Measurements from ENCODE around the gene GNAI2.

Gene GNAI2

DNA sequence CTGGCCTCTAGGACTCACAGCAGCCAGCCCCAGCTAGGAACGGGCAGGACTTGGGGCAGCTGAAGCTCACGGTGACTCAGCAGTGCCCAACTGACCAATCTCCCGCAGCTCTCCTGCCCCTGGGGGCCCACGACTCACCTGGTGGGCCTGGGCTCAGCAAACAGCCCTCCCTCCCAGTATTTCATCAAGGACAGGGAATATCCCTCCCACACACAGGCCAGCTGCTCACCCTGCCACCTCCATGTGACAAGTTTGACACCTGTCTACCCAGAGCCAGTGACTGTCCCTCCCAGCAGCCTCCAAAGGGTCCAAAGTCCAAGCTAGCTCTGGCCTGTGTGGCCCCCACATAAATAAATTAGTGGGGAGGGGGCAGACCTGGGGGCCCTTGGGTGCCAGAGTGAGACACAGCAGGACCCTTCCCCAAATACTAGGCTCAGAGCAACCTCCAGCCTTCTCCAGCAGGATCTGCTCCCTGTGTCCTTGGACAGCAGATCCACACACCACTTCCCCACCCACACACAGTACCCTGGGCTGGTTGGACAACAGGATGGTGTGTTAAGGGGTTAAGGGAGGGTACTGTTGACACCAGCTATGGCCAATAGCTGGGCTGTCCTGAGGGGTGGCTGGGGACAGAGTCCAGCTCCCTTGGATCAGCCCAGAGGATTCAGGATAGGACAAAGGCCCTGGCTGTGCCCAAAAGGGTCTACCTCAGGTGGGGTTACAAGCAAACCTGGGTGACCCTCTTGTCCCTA is 40.3 kb upstream of the GNAI2 start:
- DNase-seq (ENCODE audit: low spot score) = no peak
- H3K27ac ChIP-seq = no peak overlapping the region
- TF ChIP-seq CTCF (conservative IDR thresholded peaks at IDR 0.05; ENCODE audit: low read depth) = no peak
- ChIA-PET POLR2A (ENCODE audit: low non-redundant PET) (interaction anchor here (0.5 kb wide), 1 partner anchor 42 kb away, joined by 3 read pairs; no protein-coding TSS in a partner anchor), CTCF (interaction anchor here (0.6 to 4.2 kb wide), 4 partner anchors 26 to 278 kb away, joined by 3 to 45 read pairs (median 4); no protein-coding TSS in a partner anchor)

- no peak overlapping the region for H3K27ac ChIP-seq
- POLR2A ChIA-PET (ENCODE audit: low non-redundant PET) = interaction anchor here (0.5 kb wide), 1 partner anchor 42 kb away, joined by 3 read pairs; no protein-coding TSS in a partner anchor
- CTCF ChIA-PET = interaction anchor here (0.6 to 4.2 kb wide), 2 partner anchors 29 to 39 kb away, joined by 4 to 45 read pairs; no protein-coding TSS in a partner anchor
- DNase-seq (ENCODE audit: low spot score) = no peak
- TF ChIP-seq CTCF (conservative IDR thresholded peaks at IDR 0.05; ENCODE audit: low read depth) = no peak
These were observed 39.7 kb upstream of the GNAI2 start for GRCh38 chr3:50196253-50196801.

GRCh38 chr3:50201573-50202315 is 34.3 kb upstream of the GNAI2 start:
- ChIA-PET POLR2A (ENCODE audit: low non-redundant PET) (no interaction called here), CTCF (no interaction called here)
- DNase-seq (ENCODE audit: low spot score) = no peak
- H3K27ac ChIP-seq = no peak overlapping the region
- no peak for TF ChIP-seq CTCF (conservative IDR thresholded peaks at IDR 0.05; ENCODE audit: low read depth)

DNA sequence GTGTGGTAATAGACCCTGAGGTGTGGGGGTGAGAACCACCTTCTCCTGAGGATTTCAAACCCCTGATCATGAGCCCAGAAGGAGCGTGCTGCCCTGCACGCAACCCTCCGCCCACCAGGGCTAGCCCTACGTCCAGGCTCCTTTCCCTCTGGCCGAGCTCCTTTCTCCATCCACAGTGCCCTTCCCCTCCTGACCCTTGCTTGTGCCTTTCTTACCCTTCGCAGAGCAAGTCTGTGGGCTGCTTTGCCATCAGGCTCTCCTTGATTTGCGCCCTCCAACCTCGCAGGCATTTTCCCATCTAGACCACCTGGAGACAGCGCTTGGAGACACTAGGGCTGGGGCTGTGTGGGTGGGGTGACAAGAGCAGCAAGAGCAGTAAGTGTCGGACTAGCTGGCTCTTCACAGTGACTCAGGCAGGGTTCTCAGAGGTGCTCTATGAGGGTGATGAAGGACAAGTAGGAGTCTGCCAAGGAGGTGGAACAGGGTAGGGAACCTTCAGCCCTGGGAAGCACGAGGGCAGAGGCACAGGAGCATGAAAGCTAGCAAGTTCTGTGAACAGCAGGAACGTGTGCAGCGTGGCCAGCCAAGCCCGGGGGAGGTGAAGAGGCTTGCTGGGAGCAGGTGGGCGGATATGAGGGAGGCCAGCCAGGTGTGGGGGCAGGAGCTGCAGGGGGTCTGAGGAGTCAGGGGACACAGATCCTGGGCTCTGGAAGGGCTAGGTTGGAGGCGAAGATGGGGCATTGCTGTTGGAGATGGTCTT is 33.5 kb upstream of the GNAI2 start:
- no peak for TF ChIP-seq CTCF (conservative IDR thresholded peaks at IDR 0.05; ENCODE audit: low read depth)
- ChIA-PET POLR2A (ENCODE audit: low non-redundant PET) (no interaction called here), CTCF (interaction anchor here (0.6 kb wide), 1 partner anchor 24 kb away, joined by 4 read pairs; no protein-coding TSS in a partner anchor)
- H3K27ac ChIP-seq = no peak overlapping the region
- no peak for DNase-seq (ENCODE audit: low spot score)

DNA sequence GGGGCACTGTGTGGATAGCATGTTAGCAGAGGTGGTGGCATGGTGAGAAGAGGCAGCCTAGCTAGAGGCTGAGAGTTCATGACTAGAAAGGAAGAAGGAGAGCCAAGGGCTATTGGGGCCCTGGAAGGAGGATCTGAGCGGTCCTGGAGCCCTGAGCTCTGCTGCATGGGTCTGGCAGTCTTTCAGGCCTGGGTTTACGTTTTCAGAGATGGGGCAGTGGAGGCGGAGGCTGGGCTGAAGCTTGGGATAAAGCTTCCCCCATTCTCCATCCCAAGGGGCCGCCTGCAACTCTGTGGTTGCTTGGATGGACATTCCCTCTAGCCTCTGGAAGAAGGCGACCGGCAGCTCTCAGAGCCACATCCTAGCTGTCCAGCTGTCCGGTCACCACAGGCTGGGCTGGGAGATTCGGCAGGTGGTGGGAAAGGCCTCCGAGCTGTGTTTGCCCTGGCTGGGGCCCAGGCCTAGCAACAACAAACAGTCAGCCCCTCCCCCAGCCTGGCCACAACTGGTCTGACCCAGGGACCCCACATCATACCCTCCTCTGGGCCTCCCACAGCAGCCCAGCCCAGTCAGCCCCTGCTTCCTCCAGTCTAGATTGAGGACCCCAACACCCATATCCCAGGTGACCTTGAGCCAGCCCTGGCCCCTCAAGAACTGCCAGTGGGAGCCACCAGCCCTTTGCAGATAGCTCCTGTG is 32.7 kb upstream of the GNAI2 start:
- no peak overlapping the region for H3K27ac ChIP-seq
- TF ChIP-seq CTCF (conservative IDR thresholded peaks at IDR 0.05; ENCODE audit: low read depth) = no peak
- CTCF ChIA-PET = interaction anchor here (0.6 to 1.2 kb wide), 2 partner anchors 11 to 23 kb away, joined by 3 to 4 read pairs; no protein-coding TSS in a partner anchor
- DNase-seq (ENCODE audit: low spot score) = no peak
- POLR2A ChIA-PET (ENCODE audit: low non-redundant PET) = interaction anchor here (0.6 kb wide), 1 partner anchor 147 kb away, joined by 5 read pairs; no protein-coding TSS in a partner anchor

All from RWPE1 (cell line).